Keratinocyte (primary cell): Measurements from ENCODE around the gene CWH43. TPM values are rescaled to one million over a fixed set of nuclear protein-coding genes. Genes with fewer than 3 reads are reported as not detected.
"Not testable (repeated sequence)": the region's sequence is repeated elsewhere in the genome, so short reads cannot be mapped to it uniquely, and the experiment has no call there.

Source experiments
- DNase-seq: peaks from one replicate; pipeline ENCODE4 v3.0.0-alpha.2; 2011; ENCODE audit warnings: low read depth, missing footprints, low spot score
- FAIRE-seq: peaks from 2 replicates; lab custom pipeline; 2011; peaks lifted over from hg19 to GRCh38; lab: Jason Lieb, UNC
- H2AFZ ChIP-seq: 2 replicates; pipeline ENCODE4 v1.6.0; 2012; ENCODE audit warnings: low read length, control low read depth, inconsistent platforms; ENCODE audit not compliant: control insufficient read depth
- H3K27ac ChIP-seq: 2 replicates; pipeline ENCODE4 v1.5.1; 2011; ENCODE audit warnings: low read length; ENCODE audit not compliant: control insufficient read depth, insufficient read depth
- H3K27me3 ChIP-seq: 3 replicates; pipeline ENCODE4 v1.6.0; 2011; ENCODE audit warnings: low read length; ENCODE audit not compliant: control insufficient read depth, insufficient read depth; ENCODE audit errors: extremely low read depth
- H3K36me3 ChIP-seq, 2 experiments: 2 replicates in 1 of 2; 3 replicates in 1 of 2; pipeline ENCODE4 v1.5.1; 2011; ENCODE audit warnings: low read length in 2 of 2, mild to moderate bottlenecking in 1 of 2; ENCODE audit not compliant: control insufficient read depth in 2 of 2, insufficient read depth in 2 of 2; ENCODE audit errors: extremely low read depth in 1 of 2
- H3K4me1 ChIP-seq: 3 replicates; pipeline ENCODE4 v1.5.1; 2011; ENCODE audit warnings: low read length; ENCODE audit not compliant: control insufficient read depth, insufficient read depth; ENCODE audit errors: extremely low read depth
- H3K4me2 ChIP-seq: 3 replicates; pipeline ENCODE4 v1.6.0; 2011; ENCODE audit warnings: low read depth, low read length; ENCODE audit not compliant: control insufficient read depth, insufficient read depth; ENCODE audit errors: extremely low read depth
- H3K4me3 ChIP-seq, 3 experiments: fragments of 200-600 bp in 1 of 3; sonication (generic) in 1 of 3; 2 replicates in 2 of 3; 3 replicates in 1 of 3; pipeline ENCODE4 v1.5.1; 2011 to 2016; ENCODE audit warnings: low read length in 3 of 3, mild to moderate bottlenecking in 3 of 3, control low read depth in 2 of 3, inconsistent platforms in 1 of 3, low read depth in 1 of 3, mixed read lengths in 1 of 3, mixed run types in 1 of 3, moderate library complexity in 1 of 3; ENCODE audit not compliant: control insufficient read depth in 2 of 3, insufficient read depth in 2 of 3; ENCODE audit errors: extremely low read depth in 1 of 3
- H3K79me2 ChIP-seq: 2 replicates; pipeline ENCODE4 v1.6.0; 2012; ENCODE audit warnings: low read length; ENCODE audit not compliant: control insufficient read depth, insufficient read depth
- H3K9ac ChIP-seq: 3 replicates; pipeline ENCODE4 v1.6.0; 2011; ENCODE audit warnings: low read length; ENCODE audit not compliant: control insufficient read depth, insufficient read depth; ENCODE audit errors: extremely low read depth
- H3K9me1 ChIP-seq: 3 replicates; pipeline ENCODE4 v1.6.0; 2011; ENCODE audit warnings: low read length; ENCODE audit not compliant: control insufficient read depth, insufficient read depth; ENCODE audit errors: extremely low read depth
- H3K9me3 ChIP-seq: 2 replicates; pipeline ENCODE4 v1.5.1; 2012; ENCODE audit warnings: low read depth, low read length; ENCODE audit not compliant: control insufficient read depth
- H4K20me1 ChIP-seq: 3 replicates; pipeline ENCODE4 v1.6.0; 2011; ENCODE audit warnings: low read length; ENCODE audit not compliant: control insufficient read depth, insufficient read depth; ENCODE audit errors: extremely low read depth
- dilution Hi-C: fragments of 300-500 bp; cut with MboI; formaldehyde crosslinking; loops from one replicate; pipeline ENCODE4 v1.7.0; 2020; ENCODE audit warnings: low sequenced_read_pairs; ENCODE audit not compliant: extremely low pct_ligation_motif_present
- polyA plus RNA-seq, 5 experiments: library from polyadenylated mRNA; depleted of rRNA in 3 of 5; stranded (reverse) in 3 of 5; stranded (forward) in 1 of 5; unstranded in 1 of 5; fragments of >200 nt; gene quantifications; 1 replicate in 1 of 5; 2 replicates in 3 of 5; 3 replicates in 1 of 5; pipeline versions ENCODE4 v1.2.1 to v1.2.3, GENCODE V29; 2011 to 2012; ENCODE audit warnings: missing spikeins in 2 of 5, low read depth in 1 of 5, low replicate concordance in 1 of 5

Gene CWH43
- polyA plus RNA-seq, 1 donor (not counting 4 experiments of a cell fraction or from before 2014, with no cell fraction given), result 10.9 TPM

GRCh38 chr4:49099831-49100444 is 113.9 kb downstream of the CWH43 start:
- dilution Hi-C loops, H3K4me2 ChIP-seq, H3K27ac ChIP-seq, H3K9me1 ChIP-seq, DNase-seq, H3K9ac ChIP-seq, H3K4me3 ChIP-seq, H3K4me1 ChIP-seq, H4K20me1 ChIP-seq, H3K27me3 ChIP-seq, H3K36me3 ChIP-seq, FAIRE-seq, H3K79me2 ChIP-seq, H2AFZ ChIP-seq: not testable (repeated sequence)
- peaks cover 51% of the 10 kb centered on the region for H3K9me3 ChIP-seq

GRCh38 chr4:49102344-49102898 is 116.3 kb downstream of the CWH43 start:
- H3K79me2 ChIP-seq, H4K20me1 ChIP-seq, DNase-seq, H3K36me3 ChIP-seq, H3K4me3 ChIP-seq, H3K9me1 ChIP-seq, H3K4me1 ChIP-seq, H3K4me2 ChIP-seq, FAIRE-seq, H3K9ac ChIP-seq, H3K27ac ChIP-seq, H2AFZ ChIP-seq, dilution Hi-C loops, H3K27me3 ChIP-seq: not testable (repeated sequence)
- peaks cover 51% of the 10 kb centered on the region for H3K9me3 ChIP-seq

GRCh38 chr4:49103436-49104136 is 117.5 kb downstream of the CWH43 start:
- H3K36me3 ChIP-seq, FAIRE-seq, DNase-seq, H3K9ac ChIP-seq, H3K4me2 ChIP-seq, H3K79me2 ChIP-seq, H3K4me1 ChIP-seq, H3K4me3 ChIP-seq, dilution Hi-C loops, H3K9me1 ChIP-seq, H2AFZ ChIP-seq, H3K27me3 ChIP-seq, H3K27ac ChIP-seq, H4K20me1 ChIP-seq: not testable (repeated sequence)
- peaks cover 50% of the 10 kb centered on the region for H3K9me3 ChIP-seq

GRCh38 chr4:49104231-49104930 is 118.3 kb downstream of the CWH43 start:
- FAIRE-seq, H3K4me1 ChIP-seq, H4K20me1 ChIP-seq, H3K9me1 ChIP-seq, H2AFZ ChIP-seq, H3K4me2 ChIP-seq, H3K27ac ChIP-seq, H3K9ac ChIP-seq, H3K27me3 ChIP-seq, H3K36me3 ChIP-seq, H3K79me2 ChIP-seq, dilution Hi-C loops, H3K4me3 ChIP-seq, DNase-seq: not testable (repeated sequence)
- peaks cover 43% of the 10 kb centered on the region for H3K9me3 ChIP-seq
